Breast epithelium (tissue), 4 donors: ENCODE data around the gene PROK2. TPM values are rescaled to one million over a fixed set of nuclear protein-coding genes. Genes with fewer than 3 reads are reported as not detected.

Source experiments
- DNase-seq, 2 donors: peaks; one replicate each; pipeline ENCODE4 v3.0.0-alpha.2; 2019; ENCODE audit warnings: low spot score in 2 of 2
- H3K27ac ChIP-seq, 2 donors: fragments of 200-600 bp; sonication (generic) in 1 of 2; one replicate each; pipeline ENCODE4 v1.5.1; 2016 to 2019; ENCODE audit warnings: mild to moderate bottlenecking in 1 of 2
- H3K27me3 ChIP-seq, 2 donors: fragments of 200-600 bp; sonication (generic) in 1 of 2; one replicate each; pipeline versions ENCODE4 v1.5.1 to v1.6.0; 2017 to 2019; ENCODE audit warnings: control low read depth in 1 of 2, mild to moderate bottlenecking in 1 of 2
- H3K36me3 ChIP-seq: fragments of 200-600 bp; one replicate; pipeline ENCODE4 v1.5.1; 2019
- H3K4me1 ChIP-seq, 2 donors: fragments of 200-600 bp; sonication (generic); one replicate each; pipeline ENCODE4 v1.5.1; 2016 to 2019; ENCODE audit warnings: control low read depth in 1 of 2
- H3K4me3 ChIP-seq, 3 donors: fragments of 200-600 bp; sonication (generic); 1 replicate in 2 of 3; 2 replicates in 1 of 3; pipeline ENCODE4 v1.5.1; 2016 to 2019; ENCODE audit warnings: mild to moderate bottlenecking in 3 of 3, moderate library complexity in 2 of 3
- H3K9me3 ChIP-seq, 2 donors: fragments of 200-600 bp; sonication (generic) in 1 of 2; one replicate each; pipeline ENCODE4 v1.5.1; 2016 to 2019; ENCODE audit warnings: control low read depth in 1 of 2
- POLR2A ChIP-seq: fragments of 450-650 bp; IDR thresholded peaks from one replicate; pipeline ENCODE4 v1.6.1; 2016; ENCODE audit warnings: antibody characterized with exemption, mild to moderate bottlenecking, moderate library complexity
- POLR2AphosphoS5 ChIP-seq, 3 donors: sonication (generic); formaldehyde crosslinking; IDR thresholded peaks; one replicate each; pipeline ENCODE4 v1.6.1; 2017; ENCODE audit warnings: antibody characterized with exemption in 3 of 3
- intact Hi-C: fragments of 100-400 bp; cut with DNase I; formaldehyde crosslinking; loops from one replicate; pipeline ENCODE4 v1.15.1; 2023; ENCODE audit warnings: low total_unique reads
- total RNA-seq, 3 donors: library from RNA; depleted of rRNA; stranded (reverse); fragments of >200 nt; gene quantifications; one replicate each; pipeline ENCODE4 v1.1.0, GENCODE V29; 2016
- TF ChIP-seq, protein P1 (sequence below), 3 donors: fragments of 450-650 bp; IDR thresholded peaks; one replicate each; pipeline ENCODE4 v1.5.1; 2016 to 2017; ENCODE audit warnings: antibody characterized with exemption in 3 of 3, mild to moderate bottlenecking in 3 of 3, moderate library complexity in 3 of 3

Gene PROK2
- total RNA-seq, 3 donors from 2014 or later, result not detected

DNA sequence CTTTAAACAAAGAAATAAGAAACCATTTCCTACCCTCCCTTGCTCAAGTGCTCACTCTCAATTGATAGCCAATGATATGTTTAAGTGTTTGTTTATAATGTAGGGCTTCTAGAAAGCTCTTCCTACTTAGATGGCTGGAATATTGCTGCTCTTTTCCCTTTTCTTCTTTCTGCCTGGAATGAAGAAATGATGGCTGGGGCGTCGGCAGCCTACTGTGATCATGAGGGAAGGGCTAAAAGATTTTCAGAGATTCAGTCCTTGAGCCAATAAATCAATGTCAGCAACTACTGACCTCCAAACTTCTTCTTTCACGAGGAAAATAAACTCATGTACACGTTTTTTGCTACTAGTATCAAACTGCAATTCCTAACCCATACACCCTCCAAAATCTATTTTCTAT, 33.3 kb downstream of the PROK2 start:
- Histone ChIP-seq H3K36me3 (no peaks in the 10 kb centered on the region), H3K9me3 (no peaks in the 10 kb centered on the region), H3K27ac (no peak overlapping the region), H3K4me3 (no peak overlapping the region), H3K4me1 (no peaks in the 10 kb centered on the region), H3K27me3 (no peaks in the 10 kb centered on the region)
- intact Hi-C loops, result no loop called here
- DNase-seq, result no peak
- no peak for TF ChIP-seq POLR2AphosphoS5 (IDR thresholded peaks at IDR 0.05)
- no peak for TF ChIP-seq POLR2A
- TF ChIP-seq, protein P1, sequence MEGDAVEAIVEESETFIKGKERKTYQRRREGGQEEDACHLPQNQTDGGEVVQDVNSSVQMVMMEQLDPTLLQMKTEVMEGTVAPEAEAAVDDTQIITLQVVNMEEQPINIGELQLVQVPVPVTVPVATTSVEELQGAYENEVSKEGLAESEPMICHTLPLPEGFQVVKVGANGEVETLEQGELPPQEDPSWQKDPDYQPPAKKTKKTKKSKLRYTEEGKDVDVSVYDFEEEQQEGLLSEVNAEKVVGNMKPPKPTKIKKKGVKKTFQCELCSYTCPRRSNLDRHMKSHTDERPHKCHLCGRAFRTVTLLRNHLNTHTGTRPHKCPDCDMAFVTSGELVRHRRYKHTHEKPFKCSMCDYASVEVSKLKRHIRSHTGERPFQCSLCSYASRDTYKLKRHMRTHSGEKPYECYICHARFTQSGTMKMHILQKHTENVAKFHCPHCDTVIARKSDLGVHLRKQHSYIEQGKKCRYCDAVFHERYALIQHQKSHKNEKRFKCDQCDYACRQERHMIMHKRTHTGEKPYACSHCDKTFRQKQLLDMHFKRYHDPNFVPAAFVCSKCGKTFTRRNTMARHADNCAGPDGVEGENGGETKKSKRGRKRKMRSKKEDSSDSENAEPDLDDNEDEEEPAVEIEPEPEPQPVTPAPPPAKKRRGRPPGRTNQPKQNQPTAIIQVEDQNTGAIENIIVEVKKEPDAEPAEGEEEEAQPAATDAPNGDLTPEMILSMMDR (IDR thresholded peaks at IDR 0.05), result no peak

DNA sequence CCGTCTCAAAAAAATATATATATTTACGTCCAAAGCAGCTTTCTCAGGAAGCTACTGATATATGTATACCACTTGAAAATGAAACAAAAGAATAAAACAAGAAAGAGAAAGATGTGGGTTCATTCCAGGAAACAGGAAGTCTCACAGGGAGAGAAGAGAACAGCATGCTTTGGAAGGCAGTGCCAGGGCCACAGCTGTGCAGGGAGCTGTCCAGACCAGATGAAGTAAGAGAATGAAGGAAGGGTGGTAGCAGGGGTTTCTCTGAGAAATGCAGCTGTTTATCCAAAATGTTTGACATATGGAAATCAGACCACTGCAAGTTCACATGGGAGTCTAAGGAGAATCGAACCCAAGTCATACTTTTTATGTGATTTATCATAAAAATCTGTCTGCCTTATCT, 40.2 kb downstream of the PROK2 start:
- Histone ChIP-seq H3K4me3 (no peak overlapping the region), H3K4me1 (no peaks in the 10 kb centered on the region), H3K9me3 (peaks cover 13 to 39% of the 10 kb centered on the region in 2 donors), H3K27me3 (no peaks in the 10 kb centered on the region), H3K36me3 (no peaks in the 10 kb centered on the region), H3K27ac (no peak overlapping the region)
- intact Hi-C loops, result no loop called here
- TF ChIP-seq, protein P1 (IDR thresholded peaks at IDR 0.05), result no peak
- no peak for DNase-seq

DNA sequence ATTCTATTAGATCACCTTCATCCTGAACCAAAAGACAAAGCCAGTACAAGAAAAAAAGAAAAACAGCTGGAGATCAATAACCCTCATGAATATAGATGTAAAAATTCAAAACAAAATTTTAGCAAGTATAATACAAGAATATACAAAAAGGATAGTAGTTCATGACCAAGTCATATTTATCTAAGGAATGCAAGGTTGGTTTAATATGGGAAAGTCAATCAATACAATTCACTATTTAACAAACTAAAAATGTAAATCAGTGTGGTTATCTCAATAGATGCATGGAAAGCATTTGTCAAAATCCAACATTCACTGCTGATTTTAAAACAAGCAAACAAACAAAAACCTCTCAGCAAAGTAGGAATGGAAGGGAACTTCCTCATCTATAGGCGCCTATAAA, 42.3 kb downstream of the PROK2 start:
- Histone ChIP-seq H3K4me3 (no peak overlapping the region), H3K36me3 (no peaks in the 10 kb centered on the region), H3K27me3 (no peaks in the 10 kb centered on the region), H3K9me3 (peaks cover 13 to 39% of the 10 kb centered on the region in 2 donors), H3K27ac (no peak overlapping the region), H3K4me1 (no peaks in the 10 kb centered on the region)
- TF ChIP-seq, protein P1 (IDR thresholded peaks at IDR 0.05), result no peak
- TF ChIP-seq POLR2AphosphoS5 (IDR thresholded peaks at IDR 0.05), result no peak
- no peak for TF ChIP-seq POLR2A
- DNase-seq, result no peak
- intact Hi-C loops, result no loop called here

DNA sequence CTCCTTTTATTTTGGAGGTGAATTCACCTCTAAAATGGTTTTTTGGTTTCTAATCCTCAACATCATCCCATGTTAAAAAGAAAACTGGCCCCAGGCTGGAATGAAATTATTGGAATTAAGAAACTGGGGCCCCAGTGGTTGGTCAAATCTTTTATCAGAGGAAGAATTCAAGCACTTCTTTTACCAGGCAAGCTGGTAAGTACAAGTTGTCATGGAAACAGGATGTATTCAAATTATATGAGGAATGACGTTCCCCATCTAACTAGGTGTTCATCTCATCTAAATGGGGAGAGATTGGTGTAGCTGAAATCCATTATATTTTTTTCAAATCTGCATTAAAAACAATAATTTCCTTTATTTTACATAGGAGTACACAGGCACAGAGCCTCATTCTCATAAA, 50.1 kb downstream of the PROK2 start:
- intact Hi-C loops, result no loop called here
- H3K36me3 ChIP-seq, result no peaks in the 10 kb centered on the region
- DNase-seq, result no peak

DNA sequence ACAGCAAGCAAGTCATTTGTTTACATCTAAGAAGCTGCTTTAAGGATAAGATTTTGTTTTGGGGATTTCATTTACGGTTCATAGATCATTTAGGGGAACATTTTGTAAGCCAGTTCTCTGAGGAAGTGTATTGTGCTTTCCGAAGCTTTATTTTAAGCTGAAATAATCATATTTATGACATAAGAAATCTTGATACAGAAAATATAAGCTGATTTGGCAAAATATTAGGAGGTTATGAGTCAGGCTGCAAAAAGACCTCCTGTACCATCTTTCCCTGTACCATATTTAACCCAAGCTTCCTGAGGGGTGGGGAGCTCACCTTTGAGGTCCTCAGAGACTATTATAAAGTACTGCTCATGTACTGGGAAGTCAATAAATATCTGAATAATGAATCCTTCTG, 51.6 kb downstream of the PROK2 start:
- Histone ChIP-seq H3K4me3 (no peak overlapping the region), H3K27ac (no peak overlapping the region), H3K36me3 (no peaks in the 10 kb centered on the region), H3K4me1 (no peaks in the 10 kb centered on the region), H3K27me3 (no peaks in the 10 kb centered on the region), H3K9me3 (peaks cover 0 to 4% of the 10 kb centered on the region in 2 donors)
- no peak for TF ChIP-seq POLR2AphosphoS5 (IDR thresholded peaks at IDR 0.05)
- no peak for TF ChIP-seq POLR2A
- TF ChIP-seq, protein P1 (IDR thresholded peaks at IDR 0.05), result no peak
- DNase-seq, result no peak
- intact Hi-C loops, result no loop called here

More for the DNA sequence above, 50.1 kb downstream of the PROK2 start:
- TF ChIP-seq, protein P1 (IDR thresholded peaks at IDR 0.05), result no peak
- TF ChIP-seq POLR2A (no peak), POLR2AphosphoS5 (IDR thresholded peaks at IDR 0.05) (no peak)
- Histone ChIP-seq H3K27me3 (no peaks in the 10 kb centered on the region), H3K4me1 (no peaks in the 10 kb centered on the region), H3K4me3 (no peak overlapping the region), H3K27ac (no peak overlapping the region), H3K9me3 (peaks cover 0 to 4% of the 10 kb centered on the region in 2 donors)
